MCF 10A (cell line): ENCODE measurements around the gene LHX2. TPM values are rescaled to one million over a fixed set of nuclear protein-coding genes. Genes with fewer than 3 reads are reported as not detected.

ENCODE experiments used
- BruUV-seq: library from RNA; stranded (reverse); fragments of 400-500 nt; replicated peaks from 2 replicates; lab custom pipeline; 2021; lab: Mats Ljungman, UMichigan
- CTCF ChIA-PET: fragments of 300-600 bp; sonication (Branson Sonifier 250); formaldehyde crosslinking; extraction: SDS; loops from one replicate; lab custom pipeline; 2021; ENCODE audit warnings: antibody characterized with exemption, inconsistent platforms; lab: Yijun Ruan, JAX
- POLR2A ChIA-PET: fragments of 300-600, 350-650 bp; sonication (Branson Sonifier 250); formaldehyde crosslinking; extraction: SDS; loops from one replicate; lab custom pipeline; 2020; ENCODE audit warnings: antibody characterized with exemption, inconsistent platforms; lab: Yijun Ruan, JAX
- DNase-seq: peaks from one replicate; pipeline ENCODE4 v3.0.0-alpha.2; 2018; ENCODE audit not compliant: unreplicated experiment
- H3K27ac Mint-ChIP-seq: one replicate; pipeline ENCODE4 v1.8.0; 2022; ENCODE audit warnings: mild to moderate bottlenecking, low read depth, mixed read lengths; ENCODE audit not compliant: unreplicated experiment
- H3K27me3 Mint-ChIP-seq: one replicate; pipeline ENCODE4 v1.8.0; 2022; ENCODE audit warnings: mixed read lengths; ENCODE audit not compliant: insufficient read depth, unreplicated experiment
- H3K36me3 Mint-ChIP-seq: one replicate; pipeline ENCODE4 v1.8.0; 2022; ENCODE audit warnings: mild to moderate bottlenecking, moderate library complexity, mixed read lengths; ENCODE audit not compliant: insufficient read depth, unreplicated experiment
- H3K4me1 Mint-ChIP-seq: one replicate; pipeline ENCODE4 v1.8.0; 2022; ENCODE audit warnings: mixed read lengths; ENCODE audit not compliant: insufficient read depth, unreplicated experiment
- H3K4me3 Mint-ChIP-seq: one replicate; pipeline ENCODE4 v1.8.0; 2022; ENCODE audit warnings: mild to moderate bottlenecking, moderate library complexity, mixed read lengths; ENCODE audit not compliant: unreplicated experiment
- H3K9me3 Mint-ChIP-seq: one replicate; pipeline ENCODE4 v1.8.0; 2022; ENCODE audit warnings: mixed read lengths; ENCODE audit not compliant: unreplicated experiment
- intact Hi-C: fragments of 100-400 bp; cut with micrococcal nuclease; formaldehyde crosslinking; loops from 2 replicates; pipeline ENCODE4 v1.14.1; 2022
- total RNA-seq: library from RNA; stranded (reverse); gene quantifications from 2 replicates; pipeline ENCODE4 v1.2.3, GENCODE V29; 2022
- TF ChIP-seq, protein P1 (sequence below): fragments of 200-600 bp; IDR thresholded peaks from one replicate; pipeline ENCODE4 v1.8.0; 2022; ENCODE audit warnings: antibody characterized with exemption, mild to moderate bottlenecking; ENCODE audit not compliant: unreplicated experiment

LHX2 gene
- total RNA-seq, 1 experiment from 2014 or later: 0.63 TPM

DNA sequence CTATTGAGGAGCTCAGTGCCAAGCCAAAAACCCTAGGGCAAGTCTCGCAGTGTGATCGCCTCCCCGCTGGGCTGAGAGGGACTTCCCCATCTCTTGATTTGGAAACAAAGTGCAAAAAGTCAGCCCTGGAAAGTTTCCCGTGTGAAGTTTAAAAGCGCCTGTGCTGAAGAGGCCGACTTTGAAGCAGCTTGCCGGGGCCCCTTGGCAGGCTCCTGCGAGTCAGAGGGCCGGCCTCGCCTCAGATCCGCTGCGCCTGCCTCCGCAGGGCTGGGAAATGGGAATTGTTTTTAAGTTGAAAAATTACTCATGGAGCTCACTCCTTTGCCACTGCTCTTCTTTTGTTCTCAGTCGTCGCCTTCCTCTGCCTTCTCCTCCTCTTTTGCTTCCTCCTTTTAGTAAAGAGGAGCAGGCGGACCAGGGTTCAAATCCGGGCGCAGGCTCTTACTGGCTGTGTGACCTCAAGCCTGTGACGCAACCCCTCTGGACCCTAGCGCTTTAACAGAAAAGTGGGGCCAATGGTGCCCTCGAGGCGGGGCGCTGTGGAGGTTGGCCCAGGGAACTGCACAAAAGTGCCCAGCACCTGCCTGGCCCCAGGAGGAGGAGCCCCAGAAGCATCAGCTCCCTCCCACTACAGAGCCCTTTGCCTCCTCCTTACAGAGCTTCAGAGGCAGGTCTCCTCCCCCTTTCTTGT lies 14.7 kb upstream of the LHX2 start:
- no peak overlapping the region for H3K4me3 Mint-ChIP-seq
- ChIA-PET POLR2A (interaction anchor here (0.8 kb wide), 1 partner anchor 17 kb away, joined by 3 read pairs; no protein-coding TSS in a partner anchor), CTCF (no interaction called here)
- TF ChIP-seq, protein P1, sequence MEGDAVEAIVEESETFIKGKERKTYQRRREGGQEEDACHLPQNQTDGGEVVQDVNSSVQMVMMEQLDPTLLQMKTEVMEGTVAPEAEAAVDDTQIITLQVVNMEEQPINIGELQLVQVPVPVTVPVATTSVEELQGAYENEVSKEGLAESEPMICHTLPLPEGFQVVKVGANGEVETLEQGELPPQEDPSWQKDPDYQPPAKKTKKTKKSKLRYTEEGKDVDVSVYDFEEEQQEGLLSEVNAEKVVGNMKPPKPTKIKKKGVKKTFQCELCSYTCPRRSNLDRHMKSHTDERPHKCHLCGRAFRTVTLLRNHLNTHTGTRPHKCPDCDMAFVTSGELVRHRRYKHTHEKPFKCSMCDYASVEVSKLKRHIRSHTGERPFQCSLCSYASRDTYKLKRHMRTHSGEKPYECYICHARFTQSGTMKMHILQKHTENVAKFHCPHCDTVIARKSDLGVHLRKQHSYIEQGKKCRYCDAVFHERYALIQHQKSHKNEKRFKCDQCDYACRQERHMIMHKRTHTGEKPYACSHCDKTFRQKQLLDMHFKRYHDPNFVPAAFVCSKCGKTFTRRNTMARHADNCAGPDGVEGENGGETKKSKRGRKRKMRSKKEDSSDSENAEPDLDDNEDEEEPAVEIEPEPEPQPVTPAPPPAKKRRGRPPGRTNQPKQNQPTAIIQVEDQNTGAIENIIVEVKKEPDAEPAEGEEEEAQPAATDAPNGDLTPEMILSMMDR: no peak
- peak; percentile 78 for DNase-seq
- H3K36me3 Mint-ChIP-seq: no peaks in the 10 kb centered on the region
- H3K9me3 Mint-ChIP-seq: no peaks in the 10 kb centered on the region
- BruUV-seq: no TSS peak
- intact Hi-C loops: no loop called here
- peaks cover 24% of the 10 kb centered on the region for H3K4me1 Mint-ChIP-seq
- H3K27ac Mint-ChIP-seq: no peak overlapping the region
- H3K27me3 Mint-ChIP-seq: peaks cover 88% of the 10 kb centered on the region

DNA sequence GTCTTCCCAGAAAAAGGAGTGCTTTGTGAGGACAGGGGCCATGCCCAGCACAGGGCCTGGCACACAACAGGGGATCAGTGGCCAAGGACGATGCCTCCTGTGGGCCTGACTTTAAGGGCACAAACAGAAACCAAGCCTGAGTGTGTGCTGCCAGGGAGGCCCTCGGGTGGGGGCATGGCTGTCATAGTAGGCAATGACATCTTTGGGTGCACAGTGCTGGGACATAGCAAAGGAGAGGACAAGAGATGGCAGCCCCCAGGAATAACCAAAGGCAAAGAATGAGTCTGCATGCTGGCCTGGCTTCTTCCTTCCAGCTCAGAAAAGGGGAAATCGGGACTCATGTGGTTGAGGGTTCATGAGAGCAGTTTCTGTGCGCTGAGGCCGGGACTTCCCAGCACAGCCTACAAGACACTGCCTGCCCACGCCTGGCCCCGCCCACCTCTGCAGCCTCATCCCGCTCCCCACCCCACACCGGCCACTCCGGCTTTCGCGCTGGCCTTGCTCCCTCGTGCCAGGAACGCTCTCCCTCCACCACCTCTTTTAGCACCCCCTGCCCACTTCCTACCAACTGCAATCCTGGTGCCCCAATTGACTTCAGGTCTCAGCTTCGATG lies 13.8 kb upstream of the LHX2 start:
- Mint-ChIP-seq H3K4me1 (peaks cover 24% of the 10 kb centered on the region), H3K4me3 (no peak overlapping the region), H3K27ac (no peak overlapping the region), H3K27me3 (peaks cover 97% of the 10 kb centered on the region), H3K36me3 (no peaks in the 10 kb centered on the region), H3K9me3 (no peaks in the 10 kb centered on the region)
- BruUV-seq: no TSS peak
- POLR2A ChIA-PET: no interaction called here
- TF ChIP-seq, protein P1: no peak
- intact Hi-C loops: no loop called here
- CTCF ChIA-PET: interaction anchor here (0.6 to 0.7 kb wide), 3 partner anchors 64 to 100 kb away, joined by 3 to 4 read pairs (median 3); no protein-coding TSS in a partner anchor
- peak; percentile 43 for DNase-seq

DNA sequence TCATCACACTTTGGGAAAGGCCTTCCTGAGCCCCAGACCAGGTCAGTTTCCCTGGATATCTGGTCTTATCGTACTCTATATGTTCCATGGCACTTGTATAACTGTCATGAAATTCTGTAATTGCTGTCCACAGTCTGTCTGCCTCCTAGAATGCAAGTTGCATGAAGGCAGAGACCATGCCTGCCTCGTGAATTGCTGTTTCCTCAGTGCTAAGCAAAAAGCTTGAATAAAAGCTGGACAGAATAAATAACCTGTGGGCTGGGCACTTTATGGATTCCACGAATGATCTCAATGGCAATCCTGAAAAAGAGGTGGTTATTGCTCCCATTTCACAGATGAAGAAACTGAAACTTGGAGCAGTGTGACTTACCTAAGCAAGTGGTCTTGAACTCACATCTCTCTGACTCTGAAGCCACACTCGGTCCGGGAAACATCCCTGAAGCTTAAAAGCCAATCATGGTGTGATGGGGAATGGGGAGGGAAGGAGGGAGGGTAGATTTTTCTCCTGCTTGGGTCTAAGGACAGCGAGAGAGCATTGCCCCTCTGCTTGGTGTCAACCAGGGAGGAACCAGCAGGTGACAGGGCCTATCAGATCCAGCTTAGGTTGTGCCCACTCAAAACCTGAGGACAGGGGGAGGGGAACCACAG lies 13.2 kb upstream of the LHX2 start:
- H3K4me3 Mint-ChIP-seq: peak overlapping the region; percentile 79
- CTCF ChIA-PET: interaction anchor here (0.6 to 0.7 kb wide), 4 partner anchors 29 to 101 kb away, joined by 3 to 4 read pairs (median 4); no protein-coding TSS in a partner anchor
- POLR2A ChIA-PET: no interaction called here
- H3K4me1 Mint-ChIP-seq: peaks cover 24% of the 10 kb centered on the region
- no peaks in the 10 kb centered on the region for H3K9me3 Mint-ChIP-seq
- H3K27me3 Mint-ChIP-seq: peaks cover 100% of the 10 kb centered on the region
- H3K27ac Mint-ChIP-seq: no peak overlapping the region
- DNase-seq: no peak
- no peaks in the 10 kb centered on the region for H3K36me3 Mint-ChIP-seq
- no TSS peak for BruUV-seq
- TF ChIP-seq, protein P1: no peak
- intact Hi-C loops: no loop called here
